ENCODE data around the gene TXNDC16. TPM values are rescaled to one million over a fixed set of nuclear protein-coding genes. Genes with fewer than 3 reads are reported as not detected.

TXNDC16 gene
- total and polyA plus RNA-seq, 9 of the 15 experiments (the other 6 are each of a cell fraction or from before 2014, with no cell fraction given), result 1.8 to 6.2 (median 4.9) TPM

DNA sequence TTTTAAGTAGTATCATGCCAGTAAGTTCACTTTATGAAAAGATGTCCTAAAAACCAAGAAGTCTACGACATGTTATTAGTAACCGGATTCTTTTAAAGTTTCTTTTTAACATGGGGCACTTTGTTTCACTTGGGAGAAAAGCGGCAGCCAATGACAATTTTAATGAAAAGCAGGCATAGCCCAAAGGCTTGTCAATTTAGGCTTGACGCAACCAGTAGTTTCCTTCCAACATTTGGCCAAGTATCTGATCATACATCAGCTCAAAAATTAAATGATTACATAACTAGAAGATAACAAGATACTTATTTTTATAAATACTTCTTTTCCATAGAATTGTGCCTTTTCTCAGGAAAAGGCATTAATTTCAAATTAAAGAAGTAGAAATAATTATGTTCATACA, 112.8 kb downstream of the TXNDC16 start:
- FAIRE-seq (no peak), ATAC-seq (no peak), DNase-seq (ENCODE audit: extremely low read depth in 1 of 4, low spot score in 3 of 4) (no peak)
- BruUV-seq (replicated peaks), result no TSS peak
- no peaks in the 10 kb centered on the region for H3K9me1 ChIP-seq (ENCODE audit: control insufficient read depth, insufficient read depth, low read length)
- in situ Hi-C loops (cut with MboI) (no loop called here), intact Hi-C loops (cut with micrococcal nuclease) (no loop called here)
- no peak overlapping the region for H3K27ac ChIP-seq (ENCODE audit: extremely low read depth, low read depth, low read length)
- no peak overlapping the region for H3K9ac ChIP-seq (ENCODE audit: insufficient read depth in 1 of 2, low read depth in 2 of 2, low read length in 2 of 2)
- WGBS (ENCODE audit: insufficient coverage, low coverage, missing lambda C conversion rate), result 88% methylated on average over 4 of the region's 4 CpGs
- no peak overlapping the region for H3K4me3 ChIP-seq
- no peaks in the 10 kb centered on the region for H4K20me1 ChIP-seq (replicated peaks; ENCODE audit: control insufficient read depth, insufficient read depth, low read length)
- no peaks in the 10 kb centered on the region for H3K27me3 ChIP-seq (ENCODE audit: control insufficient read depth in 2 of 2, insufficient read depth in 2 of 2, low read length in 2 of 2)
- ChIA-PET CTCF (ENCODE audit: low intra/inter-chr PET ratio) (no interaction called here), POLR2A (no interaction called here)
- H2AFZ ChIP-seq (ENCODE audit: low read depth, low read length), result no peak overlapping the region
- H3K79me2 ChIP-seq (ENCODE audit: control insufficient read depth, insufficient read depth, low read length), result no peaks in the 10 kb centered on the region
- TF ChIP-seq HDAC6 (IDR thresholded peaks at IDR 0.05; ENCODE audit: low read depth, low read length) (no peak), ZNF41 (CRISPR knock-in tag; conservative IDR thresholded peaks at IDR 0.05) (no peak), RCOR1 (IDR thresholded peaks at IDR 0.05; ENCODE audit: borderline replicate concordance in 1 of 2, low read depth in 2 of 2, low read length in 2 of 2) (no peak), ARHGAP35 (IDR thresholded peaks at IDR 0.05; ENCODE audit: partially characterized antibody) (no peak), ZBTB43 (CRISPR knock-in tag; IDR thresholded peaks at IDR 0.05) (no peak), PPARD (CRISPR knock-in tag; IDR thresholded peaks at IDR 0.05) (no peak), NKRF (IDR thresholded peaks at IDR 0.05; ENCODE audit: borderline replicate concordance) (no peak), TCFL5 (CRISPR knock-in tag; conservative IDR thresholded peaks at IDR 0.05) (no peak), ILK (tag; IDR thresholded peaks at IDR 0.05; ENCODE audit: borderline replicate concordance, low read depth) (no peak), PHF21A (IDR thresholded peaks at IDR 0.05; ENCODE audit: borderline replicate concordance, low read depth) (no peak)
- no peaks in the 10 kb centered on the region for H3K4me1 ChIP-seq (replicated peaks in 1 of 2; ENCODE audit: control insufficient read depth in 2 of 2, insufficient read depth in 2 of 2, low read length in 2 of 2)
- no peaks in the 10 kb centered on the region for H3K9me3 ChIP-seq (replicated peaks; ENCODE audit: control insufficient read depth, insufficient read depth, low read depth, low read length)
- no peaks in the 10 kb centered on the region for H3K36me3 ChIP-seq (ENCODE audit: control insufficient read depth, insufficient read depth, low read length)
- no peak overlapping the region for H3K4me2 ChIP-seq (ENCODE audit: insufficient read depth, low read length)

Data from K562 (cell line).